ENCODE measurements around the gene FRMD4A.

The FRMD4A gene

DNA sequence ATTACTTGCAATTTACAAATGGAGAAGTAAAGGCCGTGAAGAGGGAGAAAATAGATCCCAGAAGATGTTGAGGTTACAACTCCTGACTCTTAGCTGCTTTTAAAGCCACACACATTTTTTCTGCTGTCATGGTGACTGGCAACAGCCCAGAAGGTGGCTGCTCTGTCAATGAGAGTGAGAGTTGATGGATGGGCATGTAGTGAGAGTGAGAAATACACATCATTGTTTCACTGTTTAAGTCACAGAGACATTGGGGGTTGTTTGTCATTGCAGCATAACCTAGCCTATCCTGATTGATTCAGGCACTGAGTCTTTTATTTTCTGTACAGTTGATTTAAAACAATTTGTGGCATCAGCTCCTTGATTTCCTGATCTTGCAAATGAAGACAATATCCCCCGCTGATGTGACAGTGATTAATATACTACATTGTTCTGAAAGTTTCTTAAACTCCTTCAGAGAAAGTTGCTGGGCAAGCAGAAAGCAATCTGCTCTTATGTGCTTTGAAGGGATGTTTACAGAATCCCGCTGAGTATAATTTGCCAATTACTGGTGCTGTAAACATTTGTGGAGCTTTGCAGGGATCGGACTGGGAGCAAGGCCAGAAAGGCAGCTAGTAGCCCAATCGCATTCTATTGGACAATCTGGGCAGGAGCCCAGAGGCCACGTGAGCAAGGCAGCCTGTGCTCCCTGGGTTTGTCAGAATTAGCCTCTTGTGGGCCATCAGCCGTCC, 514.4 kb downstream of the FRMD4A start:
- DNase-seq (ENCODE audit: low spot score), result peak; percentile 65

DNA sequence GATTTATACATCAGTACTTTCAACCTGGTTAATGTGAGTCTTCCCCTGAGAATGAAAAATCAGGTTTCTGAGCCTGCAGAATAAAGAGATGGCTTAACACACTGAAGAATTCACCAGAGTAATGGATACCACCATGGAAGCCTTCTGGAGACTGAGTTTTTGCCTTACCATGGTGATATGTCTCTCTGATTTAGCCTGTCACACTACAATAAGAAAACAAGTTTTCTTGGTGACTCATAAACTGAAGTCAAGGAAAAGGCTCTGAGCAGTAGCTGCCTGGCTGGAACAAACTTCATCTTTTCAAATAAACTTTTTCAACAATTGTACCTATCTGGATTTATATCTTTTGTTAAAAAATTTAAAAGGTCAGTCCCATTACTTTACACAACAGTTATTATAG, 515.0 kb downstream of the FRMD4A start:
- DNase-seq (ENCODE audit: low spot score), result peak; percentile 56

GRCh38 chr10:13813550-13813949, 517.2 kb downstream of the FRMD4A start:
- DNase-seq (ENCODE audit: low spot score), result no peak

GRCh38 chr10:13812804-13813203, 517.9 kb downstream of the FRMD4A start:
- DNase-seq (ENCODE audit: low spot score), result no peak

DNA sequence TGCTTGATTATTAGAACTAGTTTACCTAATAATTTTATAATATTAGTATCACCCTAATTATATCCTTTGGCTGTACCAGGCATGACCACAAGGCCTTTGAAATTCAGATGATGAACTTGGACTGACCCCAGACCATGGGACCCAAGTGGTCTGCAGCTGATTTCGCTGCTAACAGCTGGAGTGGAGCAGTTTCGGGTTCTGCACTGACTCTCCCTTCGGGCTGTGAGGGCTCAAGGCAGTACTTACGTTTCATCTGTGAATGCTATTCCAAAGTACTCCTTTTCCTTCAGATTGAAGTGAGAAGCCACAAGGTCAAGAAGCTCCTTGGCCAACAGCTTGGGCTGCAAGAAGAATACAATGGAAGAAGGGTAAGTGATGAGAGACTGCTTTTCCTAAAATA, 520.2 kb downstream of the FRMD4A start:
- DNase-seq (ENCODE audit: low spot score), result no peak

- no peak for DNase-seq (ENCODE audit: low spot score)
Observed at GRCh38 chr10:13809427-13809826, 521.3 kb downstream of the FRMD4A start.

- no peak for DNase-seq (ENCODE audit: low spot score)
Observed at GRCh38 chr10:13808556-13809391, 522.0 kb downstream of the FRMD4A start.

DNA sequence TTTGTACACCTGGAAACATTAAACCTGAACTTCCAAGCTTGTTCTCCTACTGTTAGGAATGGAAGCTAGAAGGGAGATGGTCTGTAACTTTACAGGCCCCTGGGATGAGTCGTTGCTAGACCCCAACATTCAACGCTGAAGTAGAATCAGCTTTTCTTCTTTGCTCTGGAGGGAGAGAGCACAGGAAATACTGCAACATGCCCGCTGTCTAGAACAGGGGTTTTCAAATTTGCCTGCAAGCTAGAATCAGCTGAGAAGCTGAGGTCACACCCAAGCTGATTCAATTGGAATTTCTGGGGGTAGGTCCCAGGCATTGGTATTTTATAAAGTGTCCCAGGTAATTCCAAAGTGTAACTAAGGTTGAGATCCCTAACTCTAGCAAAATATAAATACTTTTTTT, 524.3 kb downstream of the FRMD4A start:
- no peak for DNase-seq (ENCODE audit: low spot score)

GRCh38 chr10:13803566-13804554, 526.9 kb downstream of the FRMD4A start:
- no peak for DNase-seq (ENCODE audit: low spot score)

GRCh38 chr10:13801907-13802288, 528.8 kb downstream of the FRMD4A start:
- no peak for DNase-seq (ENCODE audit: low spot score)

- no peak for DNase-seq (ENCODE audit: low spot score)
Observed at GRCh38 chr10:13801156-13801906, 529.4 kb downstream of the FRMD4A start.

DNA sequence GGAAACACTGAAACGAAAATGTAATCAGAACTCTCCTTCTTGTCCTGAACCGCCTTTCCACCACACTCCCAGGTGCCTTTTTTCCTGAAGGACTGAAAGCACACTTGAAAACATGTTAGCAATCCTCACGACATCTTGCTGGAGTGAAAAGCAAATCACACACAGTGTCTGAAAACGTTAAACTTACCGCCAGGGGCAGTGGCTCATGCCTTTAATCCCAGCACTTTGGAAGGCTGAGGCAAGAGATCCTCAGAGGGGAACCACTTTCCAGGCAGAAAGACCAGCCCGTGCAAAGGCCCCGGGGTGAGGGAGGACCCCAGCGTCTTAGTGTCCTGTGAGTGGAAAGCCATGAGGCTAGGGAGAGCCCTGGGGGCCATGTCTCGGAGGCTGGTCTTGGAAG, 533.6 kb downstream of the FRMD4A start:
- no peak for DNase-seq (ENCODE audit: low spot score)

- no peak for DNase-seq (ENCODE audit: low spot score)
Observed at GRCh38 chr10:13795653-13796555, 534.8 kb downstream of the FRMD4A start.

GRCh38 chr10:13794992-13795612, 535.6 kb downstream of the FRMD4A start:
- DNase-seq (ENCODE audit: low spot score), result no peak

- no peak for DNase-seq (ENCODE audit: low spot score)
Observed at GRCh38 chr10:13792006-13792405, 538.7 kb downstream of the FRMD4A start.

DNA sequence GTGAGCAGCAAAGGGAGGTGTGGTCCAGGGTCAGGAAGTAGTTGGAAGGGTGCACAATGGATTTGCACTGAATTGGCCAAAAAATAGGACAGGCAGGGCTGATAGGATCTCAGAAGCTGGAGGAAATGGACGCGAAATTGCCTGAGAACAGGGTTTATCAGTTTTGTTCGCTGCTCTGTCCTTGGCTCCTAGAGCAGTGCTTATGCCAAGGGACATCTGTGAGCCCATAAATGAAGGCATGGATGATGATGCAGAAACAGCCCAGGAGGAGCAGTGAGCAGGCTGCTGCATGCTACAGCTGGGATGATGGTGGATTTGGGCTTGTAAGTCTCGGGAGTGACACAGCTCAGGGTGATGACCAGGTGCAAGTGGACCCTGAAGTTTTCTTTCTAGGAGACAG, 539.2 kb downstream of the FRMD4A start:
- DNase-seq (ENCODE audit: low spot score), result no peak

DNA sequence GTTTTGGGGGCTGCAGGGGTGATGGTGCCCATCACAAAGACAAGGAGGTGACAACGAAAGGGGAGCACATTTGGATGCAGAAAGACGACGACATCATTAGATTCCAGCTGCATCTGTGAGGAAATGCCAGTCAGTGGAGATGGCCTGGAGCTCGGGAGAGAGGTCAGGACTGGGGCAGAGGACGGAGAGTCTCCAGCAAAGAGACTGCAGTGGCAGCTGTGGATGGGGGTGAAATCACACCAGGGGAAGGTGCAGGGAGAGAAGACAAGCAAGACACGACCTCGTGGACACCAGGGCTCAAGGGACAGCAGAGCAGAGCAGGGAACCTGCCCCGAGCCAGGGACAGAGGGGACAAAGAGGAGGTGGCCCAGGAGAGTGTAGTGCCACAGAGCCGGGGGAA, 540.5 kb downstream of the FRMD4A start:
- DNase-seq (ENCODE audit: low spot score), result no peak

DNA sequence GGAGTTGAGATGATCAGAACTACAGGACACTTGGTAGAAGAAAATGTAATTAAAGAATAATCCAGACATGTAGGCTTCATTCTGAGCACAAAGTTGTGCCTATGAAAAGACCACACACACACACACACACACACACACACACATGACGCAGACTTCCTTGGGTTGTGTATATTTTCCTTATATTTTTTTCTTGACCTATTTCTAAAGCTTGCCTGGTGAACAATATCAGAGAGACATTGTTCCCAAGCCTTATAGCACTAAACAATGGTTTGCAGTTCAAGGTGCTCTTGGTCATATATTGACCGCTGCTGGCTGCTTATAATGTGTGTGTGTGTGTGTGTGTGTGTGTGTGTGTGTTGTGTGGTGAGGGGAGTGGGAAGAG, 541.3 kb downstream of the FRMD4A start:
- DNase-seq (ENCODE audit: low spot score), result no peak

GRCh38 chr10:13788711-13789447, 541.8 kb downstream of the FRMD4A start:
- peak; percentile 83 for DNase-seq (ENCODE audit: low spot score)

DNA sequence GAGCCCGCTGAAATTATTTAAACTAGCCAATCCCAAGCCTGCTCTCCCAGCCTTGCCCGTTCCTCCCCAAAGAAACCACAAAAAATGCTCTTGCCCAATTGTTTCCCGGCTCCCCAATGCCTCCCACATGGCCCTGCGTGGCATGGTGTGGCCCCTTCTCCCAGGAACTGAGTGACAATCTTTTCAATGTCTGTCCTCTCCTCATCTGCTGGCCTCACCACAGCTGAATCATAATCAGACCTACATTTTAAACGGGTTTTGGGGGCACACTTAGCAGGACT, 542.5 kb downstream of the FRMD4A start:
- DNase-seq (ENCODE audit: low spot score), result peak; percentile 56

Data from AG20443 (cell line).